Measurements from ENCODE around the gene CDKL1. TPM values are rescaled to one million over a fixed set of nuclear protein-coding genes. Genes with fewer than 3 reads are reported as not detected.

The CDKL1 gene
- polyA plus RNA-seq, 3 donors = 1.2 to 2.5 (median 1.3) TPM

- Histone ChIP-seq H4K20me1 (ENCODE audit: insufficient read depth, low read length) (no peaks in the 10 kb centered on the region), H3K9me3 (replicated peaks in 1 of 2; ENCODE audit: control insufficient read depth in 1 of 2, insufficient read depth in 1 of 2, low read length in 2 of 2) (no peaks in the 10 kb centered on the region), H3K79me2 (ENCODE audit: insufficient read depth, low read length) (no peaks in the 10 kb centered on the region), H2AFZ (ENCODE audit: insufficient read depth, low read depth, low read length, poor library complexity, severe bottlenecking) (no peak overlapping the region), H3K4me3 (replicated peaks in 1 of 3; ENCODE audit: low read depth in 2 of 3, low read length in 3 of 3) (no peak overlapping the region), H3K4me2 (replicated peaks; ENCODE audit: extremely low read depth, low read length, poor library complexity, severe bottlenecking) (no peak overlapping the region), H3K27ac (ENCODE audit: low read depth in 1 of 2, low read length in 2 of 2) (no peak overlapping the region), H3K9ac (ENCODE audit: insufficient read depth, low read length, poor library complexity, severe bottlenecking) (no peak overlapping the region), H3K36me3 (replicated peaks in 1 of 2; ENCODE audit: control insufficient read depth in 1 of 2, insufficient read depth in 2 of 2, low read length in 2 of 2) (peaks cover 0 to 8% of the 10 kb centered on the region in 2 donors), H3K4me1 (ENCODE audit: control insufficient read depth in 1 of 2, insufficient read depth in 2 of 2, low read length in 2 of 2) (no peaks in the 10 kb centered on the region), H3K27me3 (ENCODE audit: control insufficient read depth in 2 of 2, insufficient read depth in 2 of 2, low read length in 2 of 2) (no peaks in the 10 kb centered on the region)
- peaks cover 13 to 15% of the 10 kb centered on the region in 2 donors for H3K36me3 Mint-ChIP-seq
- DNase-seq = no peak
- no peaks in the 10 kb centered on the region for H3K27me3 Mint-ChIP-seq (ENCODE audit: low read depth in 3 of 3)
- TF ChIP-seq CTCF (IDR thresholded peaks at IDR 0.05) = no peak
- WGBS (ENCODE audit: insufficient coverage) = no CpG with 5 or more reads among the region's 5 CpGs
- H3K4me3 Mint-ChIP-seq = no peak overlapping the region
- intact Hi-C loops (cut with micrococcal nuclease) = no loop called here
- H3K9me3 Mint-ChIP-seq = peaks cover 0 to 2% (median 0%) of the 10 kb centered on the region in 7 donors
- H3K27ac Mint-ChIP-seq = no peak overlapping the region
- no peaks in the 10 kb centered on the region for H3K4me1 Mint-ChIP-seq
Measured at GRCh38 chr14:50290306-50290705, 106.4 kb downstream of the CDKL1 start.

DNA sequence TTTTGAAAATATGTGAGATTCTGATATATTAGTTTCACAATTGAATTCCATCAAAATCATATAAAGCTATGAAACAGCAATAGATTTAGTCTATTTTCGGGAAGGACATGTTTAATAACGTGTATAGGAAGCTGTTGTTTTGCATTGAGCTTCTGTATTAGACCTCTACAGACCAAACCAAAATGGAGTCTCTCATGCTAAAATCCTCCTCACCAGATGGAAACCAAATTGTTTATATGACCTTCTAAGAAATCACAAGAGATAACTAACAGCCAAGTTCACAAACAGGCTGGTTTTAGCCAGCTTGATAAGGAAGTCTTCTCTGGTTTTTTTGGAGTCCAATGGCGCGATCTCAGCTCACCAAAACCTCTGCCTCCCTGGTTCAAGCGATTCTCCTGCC lies 108.5 kb downstream of the CDKL1 start:
- Histone ChIP-seq H3K79me2 (ENCODE audit: insufficient read depth, low read length) (no peaks in the 10 kb centered on the region), H3K4me1 (ENCODE audit: control insufficient read depth in 1 of 2, insufficient read depth in 2 of 2, low read length in 2 of 2) (no peaks in the 10 kb centered on the region), H3K4me3 (replicated peaks in 1 of 3; ENCODE audit: low read depth in 2 of 3, low read length in 3 of 3) (no peak overlapping the region), H3K27ac (ENCODE audit: low read depth in 1 of 2, low read length in 2 of 2) (no peak overlapping the region), H3K36me3 (replicated peaks in 1 of 2; ENCODE audit: control insufficient read depth in 1 of 2, insufficient read depth in 2 of 2, low read length in 2 of 2) (no peaks in the 10 kb centered on the region), H3K9ac (ENCODE audit: insufficient read depth, low read length, poor library complexity, severe bottlenecking) (no peak overlapping the region), H4K20me1 (ENCODE audit: insufficient read depth, low read length) (no peaks in the 10 kb centered on the region), H3K4me2 (replicated peaks; ENCODE audit: extremely low read depth, low read length, poor library complexity, severe bottlenecking) (no peak overlapping the region), H2AFZ (ENCODE audit: insufficient read depth, low read depth, low read length, poor library complexity, severe bottlenecking) (no peak overlapping the region), H3K27me3 (ENCODE audit: control insufficient read depth in 2 of 2, insufficient read depth in 2 of 2, low read length in 2 of 2) (no peaks in the 10 kb centered on the region), H3K9me3 (replicated peaks in 1 of 2; ENCODE audit: control insufficient read depth in 1 of 2, insufficient read depth in 1 of 2, low read length in 2 of 2) (no peaks in the 10 kb centered on the region)
- intact Hi-C loops (cut with micrococcal nuclease) = no loop called here
- Mint-ChIP-seq H3K9me3 (peaks cover 0 to 2% (median 0%) of the 10 kb centered on the region in 7 donors), H3K27me3 (ENCODE audit: low read depth in 3 of 3) (no peaks in the 10 kb centered on the region), H3K27ac (no peak overlapping the region), H3K4me1 (no peaks in the 10 kb centered on the region), H3K36me3 (peaks cover 8% of the 10 kb centered on the region in 2 donors), H3K4me3 (no peak overlapping the region)
- no peak for TF ChIP-seq CTCF (IDR thresholded peaks at IDR 0.05)
- no peak for DNase-seq
- no CpG with 5 or more reads among the region's 5 CpGs for WGBS (ENCODE audit: insufficient coverage)
